HG03342 (cell line): ENCODE measurements around the gene TLK1.
A peak's percentile ranks its signal among the peaks of the same experiment; 100 is the strongest.

Source experiments
- ATAC-seq: cut with Tn5 transposase; IDR thresholded peaks from one replicate; pipeline ENCODE4 v1.9.1; 2021; ENCODE audit warnings: mild to moderate bottlenecking, moderate library complexity; ENCODE audit not compliant: unreplicated experiment

TLK1 gene

DNA sequence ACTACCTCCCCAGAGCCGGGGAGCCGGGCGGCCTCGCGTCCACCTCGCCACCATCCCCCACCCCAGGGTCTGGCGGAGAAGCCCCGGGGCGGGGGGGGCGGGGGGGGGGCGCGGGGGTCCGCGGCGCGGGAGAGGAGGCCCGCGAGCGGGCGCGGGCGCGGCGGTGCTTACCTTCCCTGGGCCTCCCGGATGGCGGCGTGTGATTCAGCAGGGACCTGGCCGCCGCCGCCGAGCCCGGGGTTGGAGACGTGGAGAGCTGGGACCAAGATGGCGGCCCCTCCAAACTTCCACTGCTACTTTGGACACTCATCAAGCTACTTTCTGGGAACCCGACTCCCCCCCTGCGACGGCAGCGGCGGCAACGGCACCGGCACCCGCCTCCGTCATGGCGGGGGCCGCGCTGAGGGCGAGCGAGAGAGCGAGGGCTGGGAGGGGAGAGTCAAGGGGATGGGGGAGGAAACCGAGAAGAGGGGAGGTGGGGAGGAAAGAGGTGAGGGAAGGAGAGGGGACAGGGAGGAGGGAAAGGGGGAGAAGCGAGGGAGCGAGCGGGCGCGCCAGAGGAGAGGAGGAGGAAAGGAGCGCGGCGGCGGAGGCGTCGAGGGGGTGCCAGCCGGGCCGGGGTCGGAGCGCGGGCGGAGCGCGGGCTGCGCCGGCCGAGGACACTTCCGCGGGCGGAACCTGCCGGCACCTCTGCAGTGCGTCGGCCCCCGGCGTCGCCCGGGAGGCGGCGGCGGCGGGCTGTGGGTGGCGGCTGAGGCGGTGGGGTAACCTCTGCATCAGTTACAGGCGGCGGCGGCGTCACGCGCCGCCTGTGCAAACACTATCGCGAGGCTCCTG lies at the start of gene TLK1:
TSS of gene TLK1 (minus strand) at position 775 of the 837 bp plus-strand sequence. CDS start at position 310, 465 bp downstream.
- peak; percentile 52 for ATAC-seq

DNA sequence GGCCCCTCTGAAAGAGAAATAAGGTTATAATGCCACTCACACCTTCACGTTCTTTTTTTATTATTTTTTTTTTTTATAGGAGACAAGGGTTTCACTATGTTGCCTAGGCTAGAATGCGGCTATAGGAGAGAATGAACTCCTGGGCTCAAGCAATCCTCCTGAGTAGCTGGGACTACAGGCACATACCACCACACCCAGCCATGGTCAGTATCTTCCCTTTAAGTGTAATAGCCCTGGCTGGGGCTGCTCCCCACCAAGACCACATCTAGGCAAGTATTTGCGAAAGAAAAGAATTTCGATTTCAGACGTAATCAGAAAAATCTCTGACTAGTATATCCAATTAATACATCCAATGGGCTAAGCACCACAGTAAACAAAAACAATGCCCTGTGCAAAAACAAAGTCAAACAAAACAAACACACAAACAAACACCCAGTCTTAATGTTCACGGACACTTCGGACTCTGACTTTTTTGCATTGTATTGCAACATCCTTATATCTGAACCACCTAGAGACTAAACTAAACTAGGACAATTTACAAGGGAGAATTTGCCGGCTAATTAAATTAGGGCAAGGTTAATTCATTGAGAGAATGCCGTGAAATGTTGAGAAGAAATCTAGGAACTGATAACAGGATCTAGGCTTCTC lies 49.6 kb upstream of the TLK1 start:
- ATAC-seq: no peak

DNA sequence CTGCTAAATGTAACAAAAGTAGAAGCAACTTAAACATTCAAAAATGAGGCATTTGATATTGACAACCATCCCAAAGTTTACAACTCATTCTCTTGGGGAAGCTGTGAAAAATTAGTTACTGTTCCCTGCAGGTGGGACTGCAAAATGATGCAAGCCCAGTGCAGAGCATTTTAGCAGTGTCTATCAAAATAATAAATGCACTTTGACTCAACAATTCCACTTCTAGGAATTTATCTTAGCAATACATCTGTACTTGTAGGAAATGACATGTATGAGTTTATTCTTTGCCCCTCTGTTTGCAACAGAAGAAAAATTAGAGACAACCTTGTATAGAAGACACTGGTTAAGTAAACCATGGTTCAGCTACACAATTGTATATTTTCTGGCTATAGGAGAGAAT lies 48.0 kb upstream of the TLK1 start:
- no peak for ATAC-seq

DNA sequence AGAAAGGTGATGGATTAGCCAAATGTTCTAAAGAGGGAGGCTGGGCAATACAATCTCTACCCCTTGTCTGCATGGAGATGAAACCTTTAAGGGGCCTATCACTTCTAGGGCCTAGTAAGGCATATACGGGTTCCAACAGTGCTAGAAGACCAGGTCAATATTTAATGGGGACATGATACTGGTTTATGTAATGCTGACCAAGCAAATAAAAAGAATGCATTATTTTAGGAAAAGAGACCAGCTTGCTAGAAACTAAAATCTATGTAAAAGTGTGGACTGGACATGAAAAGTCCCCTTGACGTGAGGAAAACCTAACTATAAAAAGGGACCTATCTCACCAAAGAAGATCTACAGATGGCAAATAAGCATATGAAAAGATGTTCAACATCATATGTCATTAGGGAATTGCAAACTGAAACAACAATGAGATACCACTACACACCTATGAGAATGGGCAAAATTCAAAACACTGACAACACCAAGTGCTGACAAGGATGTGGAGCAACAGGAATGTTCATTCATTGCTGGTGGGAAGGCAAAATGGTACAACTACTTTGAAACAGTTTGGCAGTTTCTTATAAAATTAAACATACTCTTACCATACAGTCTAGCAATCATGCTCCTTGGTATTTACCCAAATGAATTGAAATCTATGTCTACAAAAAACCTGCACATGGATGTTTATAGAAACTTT lies 45.9 kb upstream of the TLK1 start:
- ATAC-seq: no peak

DNA sequence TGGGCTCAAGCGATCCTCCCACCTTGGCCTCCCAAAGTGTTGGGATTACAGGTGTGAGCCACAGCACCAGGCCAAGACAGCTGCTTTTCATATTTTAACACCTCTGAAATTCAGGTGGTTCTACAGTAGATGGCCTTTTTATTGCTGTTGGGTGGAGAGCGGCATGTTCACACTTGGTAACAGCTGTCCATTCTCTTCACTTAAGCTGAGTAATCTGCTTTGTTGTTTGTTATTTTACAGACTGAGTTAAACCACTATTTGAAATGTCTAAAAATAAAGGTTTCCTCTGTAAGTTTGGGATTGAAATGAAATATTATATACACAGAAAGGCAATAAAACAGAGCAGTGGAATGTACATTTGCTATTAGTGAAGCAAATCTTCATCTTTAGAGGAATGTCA lies 44.9 kb upstream of the TLK1 start:
- ATAC-seq: no peak

DNA sequence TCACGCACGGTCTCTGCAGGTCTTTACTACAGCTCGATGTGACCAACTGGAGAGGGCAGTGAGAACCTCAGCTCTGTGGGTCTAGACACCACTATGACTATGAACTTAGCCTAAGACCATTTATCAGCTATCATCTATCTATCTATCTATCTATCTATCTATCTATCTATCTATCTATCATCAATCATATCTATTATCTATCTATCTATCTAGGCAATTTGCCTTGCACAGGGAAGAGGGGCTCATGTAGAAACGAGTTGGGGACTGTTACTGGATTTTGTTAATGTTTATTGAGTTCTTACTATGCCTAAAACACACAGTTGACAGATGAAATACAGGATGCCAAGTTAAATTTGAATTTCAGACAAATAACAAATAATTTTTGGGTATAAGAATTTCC lies 41.1 kb upstream of the TLK1 start:
- no peak for ATAC-seq

DNA sequence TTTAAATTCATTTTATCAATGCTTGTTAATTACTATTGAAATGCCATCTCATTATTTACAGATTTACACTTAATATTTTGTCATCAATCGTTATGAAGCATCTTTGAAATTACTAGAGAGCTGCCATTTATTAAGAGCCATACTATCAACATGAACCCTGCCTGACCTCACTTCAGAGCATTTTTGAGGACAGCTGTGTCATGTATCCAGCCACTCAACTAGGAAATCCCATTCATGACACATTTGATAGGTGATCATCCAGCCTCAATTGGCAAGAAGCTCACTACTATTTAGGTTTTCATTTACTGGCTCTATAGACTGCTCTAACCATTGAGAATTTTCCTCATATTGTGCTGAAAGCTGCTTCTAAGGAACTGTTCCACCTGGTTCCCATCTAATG lies 40.6 kb upstream of the TLK1 start:
- ATAC-seq: no peak

DNA sequence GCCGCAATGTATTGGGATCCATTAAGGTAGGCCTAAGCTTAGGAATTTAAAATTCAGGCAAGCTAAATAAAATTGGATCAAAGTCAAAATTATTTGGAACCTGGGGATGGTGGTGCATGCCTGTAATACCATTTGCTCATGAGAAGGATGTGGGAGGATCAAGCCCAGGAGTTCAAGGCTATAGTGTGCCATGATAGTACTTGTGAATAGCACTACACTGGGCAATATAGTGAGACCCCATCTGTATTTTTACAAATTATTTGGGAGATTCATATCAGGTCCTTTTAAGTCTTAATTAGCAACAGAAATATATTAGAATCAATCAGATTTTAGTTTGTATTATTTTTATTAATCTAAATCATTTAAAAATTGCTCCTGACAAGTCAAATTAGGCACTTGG lies 39.8 kb upstream of the TLK1 start:
- no peak for ATAC-seq

DNA sequence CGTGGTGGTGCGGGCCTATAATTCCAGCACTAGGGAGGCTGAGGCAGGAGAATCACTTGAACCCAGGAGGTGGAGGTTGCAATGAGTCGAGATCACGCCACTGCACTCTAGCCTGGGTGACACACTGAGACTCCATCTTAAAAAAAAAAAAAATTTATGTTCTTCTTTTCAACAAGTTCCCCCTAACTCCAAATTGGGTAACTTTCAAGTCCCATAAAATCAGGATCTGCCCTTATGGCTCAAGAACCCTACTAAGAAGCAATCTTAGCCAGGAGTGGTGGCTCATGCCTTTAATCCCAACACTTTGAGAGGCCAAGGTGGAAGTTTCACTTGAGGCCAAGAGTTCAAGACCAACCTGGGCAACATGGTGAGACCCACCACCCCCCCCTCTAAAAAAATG lies 30.3 kb upstream of the TLK1 start:
- ATAC-seq: no peak

DNA sequence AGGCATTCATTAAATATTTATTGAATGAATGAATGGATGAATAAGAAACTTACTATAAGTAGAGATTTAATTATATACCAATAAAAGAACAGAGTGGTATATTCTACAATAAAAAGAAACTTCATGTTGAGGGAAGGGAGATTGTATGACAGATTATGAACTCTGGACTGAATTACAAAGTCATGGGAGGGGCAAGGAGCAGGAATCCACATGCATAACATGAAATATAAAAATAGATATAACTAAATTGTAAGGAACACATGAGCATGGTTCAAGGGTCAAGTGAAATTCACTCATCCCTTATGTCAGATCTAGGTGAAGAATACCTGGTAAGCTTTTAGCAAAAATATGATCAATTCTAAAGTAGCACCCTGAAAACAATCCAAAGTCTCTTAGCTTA lies 27.1 kb upstream of the TLK1 start:
- ATAC-seq: no peak

DNA sequence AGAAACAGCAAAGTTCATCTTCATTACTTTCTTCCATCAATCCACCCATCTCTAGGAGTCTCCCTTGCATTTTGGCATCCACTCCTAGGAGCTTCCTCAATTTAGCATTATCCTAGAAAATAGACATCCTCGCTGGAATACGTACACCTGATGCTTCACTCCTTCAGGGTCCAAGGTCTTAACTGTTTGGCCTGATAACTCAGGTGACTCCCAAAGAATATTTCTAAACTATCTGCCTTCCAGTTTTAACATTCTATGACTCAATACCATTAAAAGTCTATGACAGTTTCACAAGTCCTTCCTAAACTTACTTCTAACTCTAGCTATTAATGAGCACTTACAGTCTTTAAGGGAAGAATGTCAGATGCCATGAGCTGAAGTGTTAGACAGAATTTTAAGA lies 26.5 kb upstream of the TLK1 start:
- ATAC-seq: no peak

DNA sequence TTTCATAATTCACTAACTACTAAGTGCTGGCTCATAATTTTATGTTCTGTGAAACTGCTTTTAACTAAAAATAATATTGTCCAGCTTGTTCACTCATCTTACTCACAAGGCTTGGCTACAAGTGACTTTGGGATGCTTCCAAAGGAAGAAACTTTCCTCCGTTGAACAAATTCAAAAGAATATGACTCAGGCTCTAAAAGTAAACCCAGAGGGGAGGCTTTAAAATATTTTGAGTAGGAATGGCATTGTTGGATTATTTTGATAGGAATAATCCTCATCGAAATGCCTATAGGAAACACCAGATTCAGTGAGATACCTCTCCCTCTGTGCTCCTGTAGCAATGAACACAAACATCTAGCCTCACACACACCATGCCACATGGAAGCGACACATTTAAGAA lies 25.2 kb upstream of the TLK1 start:
- no peak for ATAC-seq

DNA sequence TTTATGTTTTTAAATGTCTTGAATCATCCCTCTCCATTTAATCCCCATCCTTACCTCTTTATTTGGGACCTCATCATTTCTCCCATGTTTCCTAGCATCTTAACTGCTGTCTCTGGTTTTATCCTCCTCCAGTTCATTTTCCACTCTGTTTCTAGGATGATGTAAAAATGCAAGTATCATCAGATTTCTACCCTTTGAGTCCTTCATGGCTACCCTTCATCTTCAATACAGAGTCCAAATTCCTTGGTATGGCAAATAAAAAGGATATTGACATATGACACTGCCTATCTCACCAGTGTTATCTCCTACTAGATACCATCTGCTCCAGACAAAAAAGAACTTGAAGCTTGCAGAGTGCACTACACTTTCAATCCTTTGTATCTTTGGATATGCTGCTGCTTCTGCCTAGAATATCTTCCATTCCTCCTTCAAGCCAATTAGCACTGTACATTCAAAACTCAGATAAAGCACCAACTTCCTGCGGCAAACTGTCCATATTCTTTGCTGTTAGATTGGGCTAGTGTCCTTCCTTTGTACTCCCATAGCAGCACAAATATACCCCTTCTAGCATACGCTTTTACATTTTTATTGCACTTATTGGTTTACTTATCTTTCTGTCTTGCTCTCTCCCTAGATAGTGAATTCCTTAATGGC lies 24.6 kb upstream of the TLK1 start:
- ATAC-seq: no peak

DNA sequence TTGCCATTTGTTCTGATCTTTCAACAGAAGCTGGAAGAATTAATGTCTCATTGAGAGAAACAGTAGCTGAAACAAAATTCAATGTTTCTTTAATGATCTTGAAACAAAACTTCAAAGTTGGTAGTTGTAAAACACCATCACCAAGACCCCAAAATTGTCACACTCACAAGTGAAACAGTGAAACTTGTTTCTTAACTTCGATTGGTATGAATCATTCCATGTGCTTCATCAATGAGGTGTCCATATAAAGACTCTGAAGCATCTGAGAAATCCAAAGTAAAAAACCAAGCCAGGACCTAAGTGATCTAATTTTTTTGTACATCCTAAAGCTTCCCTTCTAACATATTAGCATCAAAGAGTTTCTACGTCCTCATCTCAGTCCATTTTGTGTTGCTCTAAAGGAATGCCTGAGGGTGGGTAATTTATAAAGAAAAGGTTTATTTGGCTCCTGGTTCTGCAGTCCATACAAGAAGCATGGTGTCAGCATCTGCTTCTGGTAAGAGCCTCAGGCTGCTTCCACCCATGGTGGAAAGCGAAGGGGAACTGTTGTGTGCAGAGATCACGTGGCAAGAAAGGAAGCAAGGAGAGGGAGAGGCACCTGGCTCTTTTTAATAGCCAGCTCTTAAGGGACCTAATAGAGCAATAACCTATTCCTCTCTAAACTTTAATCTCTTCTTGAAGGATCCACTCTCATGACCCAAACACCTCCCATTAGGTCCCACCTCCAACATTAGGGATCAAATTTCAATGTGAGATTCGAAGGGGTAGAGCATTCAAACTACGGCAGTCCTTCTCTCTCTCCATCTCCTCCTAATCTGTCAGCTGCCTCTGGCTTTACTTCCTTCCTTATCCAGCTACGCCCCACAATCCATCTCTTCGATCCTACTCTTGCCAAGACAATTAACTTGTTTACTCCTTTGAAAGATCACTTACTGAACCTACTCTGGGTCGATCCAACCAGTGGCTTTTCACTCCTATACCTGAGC lies 20.7 kb upstream of the TLK1 start:
- ATAC-seq: no peak

DNA sequence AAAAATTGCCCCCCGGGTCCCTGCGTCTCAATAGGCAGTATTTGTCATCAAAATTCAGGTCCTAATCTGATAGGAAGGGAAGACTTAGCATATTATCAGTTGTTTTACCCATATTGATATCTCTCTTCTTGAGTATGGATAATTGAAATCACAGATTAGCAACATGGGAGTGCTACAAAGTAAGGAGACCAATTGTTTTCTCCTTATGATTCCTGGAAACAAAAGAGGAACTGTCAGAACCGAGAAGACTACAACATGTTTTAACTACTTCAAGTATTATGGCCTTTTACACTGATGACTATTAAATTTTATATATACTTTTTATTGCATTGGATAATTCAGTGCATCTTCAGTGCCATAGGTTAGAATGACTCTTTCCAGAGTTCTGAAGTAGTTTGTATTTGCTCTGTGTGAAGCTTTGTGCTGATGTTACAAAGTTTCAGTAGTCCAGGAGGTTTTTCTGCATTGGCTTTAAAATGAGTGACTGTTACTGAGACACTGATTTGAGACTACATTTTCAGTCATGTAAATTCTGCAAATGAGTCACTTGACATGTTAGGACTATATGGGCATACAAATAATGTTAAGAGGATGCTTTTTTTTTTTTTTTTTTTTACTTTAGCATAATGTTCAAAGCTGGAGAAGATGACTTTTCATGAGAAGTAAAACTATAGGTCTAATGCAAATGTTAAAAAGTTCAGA lies 19.7 kb upstream of the TLK1 start:
- no peak for ATAC-seq

DNA sequence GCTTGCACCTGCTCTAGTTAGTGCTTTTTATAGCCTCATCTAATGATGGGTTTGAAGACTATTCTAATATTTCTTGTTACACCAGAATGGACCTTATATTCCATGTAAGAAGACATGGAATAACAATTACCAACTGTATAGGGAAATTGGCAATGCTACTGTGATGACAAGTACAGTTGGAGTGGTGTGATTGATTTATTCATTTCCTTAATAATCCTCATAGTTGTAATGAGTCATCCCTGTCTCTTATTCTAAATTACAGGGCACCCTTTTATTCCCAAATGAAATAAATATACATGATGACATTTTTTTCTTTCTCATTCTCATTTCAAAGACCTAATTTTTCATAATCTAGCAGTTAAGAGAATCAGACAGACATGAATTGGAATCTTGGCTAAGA lies 18.3 kb upstream of the TLK1 start:
- no peak for ATAC-seq

DNA sequence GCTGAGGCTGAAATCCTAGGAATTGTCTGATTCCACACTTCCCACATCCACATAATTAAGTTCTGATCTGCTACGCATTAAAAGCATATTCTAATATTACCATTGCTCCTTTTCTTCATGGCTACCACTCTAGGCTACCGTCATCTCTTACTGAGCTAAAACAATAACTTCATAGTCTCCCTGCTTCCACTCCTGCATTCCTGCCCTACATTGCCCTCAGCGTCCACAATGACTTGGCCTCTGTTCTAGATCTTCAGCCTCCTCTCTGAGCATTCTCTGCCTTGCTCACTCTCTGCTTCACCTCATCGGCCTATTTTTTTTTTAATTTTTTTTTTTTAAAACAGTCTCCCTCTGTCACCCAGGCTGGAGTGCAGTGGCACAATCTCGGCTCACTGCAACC lies 15.8 kb upstream of the TLK1 start:
- no peak for ATAC-seq

DNA sequence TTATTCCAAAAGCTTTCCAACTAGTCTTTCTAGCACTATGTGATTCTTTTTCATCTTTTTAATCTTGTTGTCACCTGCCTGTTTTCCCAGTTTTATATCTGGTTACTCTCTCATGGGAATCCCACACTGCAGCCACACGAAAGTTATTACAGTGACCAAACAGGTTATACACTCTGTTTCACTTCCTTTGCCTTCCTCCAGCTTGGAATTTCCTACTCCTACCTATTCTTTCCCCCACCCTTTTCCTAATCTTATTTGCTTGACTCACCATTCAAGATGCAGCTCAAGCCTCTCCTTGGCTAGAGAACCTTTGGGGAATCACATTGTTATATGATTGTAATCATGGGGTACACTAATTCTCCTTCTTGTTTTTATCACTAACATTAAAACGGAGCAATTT lies 13.4 kb upstream of the TLK1 start:
- ATAC-seq: no peak

DNA sequence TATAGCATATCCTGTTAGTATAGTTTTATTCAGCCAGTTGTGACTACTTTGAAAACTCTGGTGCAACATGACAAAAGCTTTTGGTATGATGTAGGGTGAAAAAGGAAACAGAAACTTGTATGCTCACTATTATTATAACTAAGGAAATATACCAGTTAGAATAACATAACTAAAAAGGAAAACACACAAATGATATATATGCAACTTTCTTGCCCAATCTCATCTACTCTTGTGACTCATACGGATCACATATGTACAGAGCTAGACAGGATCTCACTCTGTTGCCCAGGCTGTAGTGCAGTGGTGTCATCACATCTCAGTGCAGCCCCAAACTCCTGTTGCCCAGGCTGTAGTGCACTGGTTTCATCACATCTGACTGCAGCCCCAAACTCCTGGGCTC lies 12.4 kb upstream of the TLK1 start:
- ATAC-seq: no peak

DNA sequence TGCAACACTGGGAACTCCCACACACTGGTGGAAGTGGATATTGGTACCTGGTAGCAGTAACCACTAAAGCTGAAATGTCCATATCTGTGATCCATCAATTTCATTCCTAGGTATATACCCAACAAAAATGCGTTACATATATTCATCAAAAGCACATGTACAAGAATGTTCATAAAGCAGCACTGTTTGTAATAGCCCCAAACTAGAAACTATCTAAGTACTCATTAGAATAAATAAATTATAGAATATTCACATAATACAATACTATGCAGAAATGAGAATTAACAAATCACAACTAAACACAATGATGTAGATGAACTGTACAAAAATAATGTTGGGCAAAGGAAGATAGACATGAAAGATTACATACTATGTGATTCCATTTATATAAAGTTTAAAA lies 11.1 kb upstream of the TLK1 start:
- ATAC-seq: no peak
